Astrocyte of the hippocampus (primary cell): ENCODE results near the gene ALG11.

Source experiments
- DNase-seq: peaks from one replicate; pipeline ENCODE4 v3.0.0; 2011; ENCODE audit warnings: low read depth, low spot score

Gene ALG11

GRCh38 chr13:51997641-51998330 is 14.4 kb upstream of the ALG11 start:
- DNase-seq: no peak

GRCh38 chr13:51998723-51999509 is 13.3 kb upstream of the ALG11 start:
- DNase-seq: no peak

- DNase-seq: peak; percentile 57
Observed at GRCh38 chr13:51999510-51999911, 12.7 kb upstream of the ALG11 start.

GRCh38 chr13:51999921-52000320 is 12.3 kb upstream of the ALG11 start:
- no peak for DNase-seq

GRCh38 chr13:52001120-52001731 is 11.0 kb upstream of the ALG11 start:
- DNase-seq: peak; percentile 36

- no peak for DNase-seq
Observed at GRCh38 chr13:52002361-52002760, 9.8 kb upstream of the ALG11 start.

GRCh38 chr13:52003541-52003940 is 8.7 kb upstream of the ALG11 start:
- DNase-seq: no peak

GRCh38 chr13:52004511-52005170 is 7.6 kb upstream of the ALG11 start:
- DNase-seq: no peak

GRCh38 chr13:52005841-52006522 is 6.2 kb upstream of the ALG11 start:
- no peak for DNase-seq

- DNase-seq: no peak
Observed at GRCh38 chr13:52006523-52007245, 5.5 kb upstream of the ALG11 start.

GRCh38 chr13:52009946-52010345 is 2.3 kb upstream of the ALG11 start:
- no peak for DNase-seq

- no peak for DNase-seq
Observed at GRCh38 chr13:52010890-52011631, 1.1 kb upstream of the ALG11 start, which contains the start of gene ATP7B. Gene ATP7B, minus strand, starts transcription at chr13:52011450. Its CDS starts 113 bp downstream, at chr13:52011337.

- no peak for DNase-seq
Observed at GRCh38 chr13:52012512-52012836, 276 bp downstream of the ALG11 start.

- DNase-seq: no peak
Observed at GRCh38 chr13:52016296-52016695, 4.1 kb downstream of the ALG11 start.

GRCh38 chr13:52020191-52020590 is 8.0 kb downstream of the ALG11 start:
- no peak for DNase-seq

- DNase-seq: no peak
Observed at GRCh38 chr13:52022356-52022755, 10.2 kb downstream of the ALG11 start.

- no peak for DNase-seq
Observed at GRCh38 chr13:52024481-52024880, 12.3 kb downstream of the ALG11 start, which contains the start of gene UTP14C. Gene UTP14C, plus strand, starts transcription at chr13:52024691. Its CDS starts 4,114 bp downstream, at chr13:52028805.

GRCh38 chr13:52025475-52026245 is 13.5 kb downstream of the ALG11 start:
- DNase-seq: no peak

GRCh38 chr13:52026246-52026626 is 14.0 kb downstream of the ALG11 start:
- DNase-seq: no peak
